Measurements from ENCODE around the gene TSR3. TPM values are rescaled to one million over a fixed set of nuclear protein-coding genes. Genes with fewer than 3 reads are reported as not detected.

Gene TSR3
- total RNA-seq, 1 experiment from 2014 or later: 117 TPM

- Histone ChIP-seq H3F3A (ENCODE audit: low read length, unreplicated experiment) (no peaks in the 10 kb centered on the region), H3K27ac (ENCODE audit: low read length) (no peak overlapping the region), H3K4me2 (ENCODE audit: low read length) (no peak overlapping the region), H3K4me3 (ENCODE audit: low read length) (no peak overlapping the region), H3K9ac (ENCODE audit: low read length) (no peak overlapping the region), H3K36me3 (ENCODE audit: low read depth, low read length) (peaks cover 40% of the 10 kb centered on the region), H3K27me3 (ENCODE audit: low read length) (no peaks in the 10 kb centered on the region), H3K9me3 (ENCODE audit: low read length) (no peaks in the 10 kb centered on the region), H2AFZ (ENCODE audit: low read length) (no peak overlapping the region), H3K9me2 (replicated peaks; ENCODE audit: low read length) (no peaks in the 10 kb centered on the region), H3K79me2 (ENCODE audit: low read length) (peaks cover 28% of the 10 kb centered on the region), H4K20me1 (ENCODE audit: low read length) (peaks cover 4% of the 10 kb centered on the region; the same call in 1 of the 2 replicates), H3K4me1 (ENCODE audit: insufficient read depth, low read length) (no peaks in the 10 kb centered on the region)
- BruUV-seq (replicated peaks): no TSS peak
- CTCF ChIA-PET: no interaction called here
- no peak for TF ChIP-seq EZH2 (IDR thresholded peaks at IDR 0.05; ENCODE audit: low read length, unreplicated experiment)
- TF ChIP-seq EZH2phosphoT487 (IDR thresholded peaks at IDR 0.05; ENCODE audit: borderline replicate concordance, low read length): no peak
- POLR2A ChIA-PET (ENCODE audit: unreplicated experiment): no interaction called here
- intact Hi-C loops (cut with micrococcal nuclease): no loop called here
- ATAC-seq (no peak), DNase-seq (no peak)
These were observed 32.6 kb downstream of the TSR3 start for GRCh38 chr16:1319041-1319440.

GRCh38 chr16:1318268-1318545 lies 33.5 kb downstream of the TSR3 start:
- ATAC-seq: no peak
- Histone ChIP-seq H2AFZ (ENCODE audit: low read length) (no peak overlapping the region), H3F3A (ENCODE audit: low read length, unreplicated experiment) (no peaks in the 10 kb centered on the region), H3K9me2 (replicated peaks; ENCODE audit: low read length) (no peaks in the 10 kb centered on the region), H3K9me3 (ENCODE audit: low read length) (no peaks in the 10 kb centered on the region), H3K79me2 (ENCODE audit: low read length) (peaks cover 37% of the 10 kb centered on the region), H3K9ac (ENCODE audit: low read length) (no peak overlapping the region), H3K4me2 (ENCODE audit: low read length) (no peak overlapping the region), H4K20me1 (ENCODE audit: low read length) (peaks cover 11% of the 10 kb centered on the region), H3K27me3 (ENCODE audit: low read length) (no peaks in the 10 kb centered on the region), H3K4me3 (ENCODE audit: low read length) (no peak overlapping the region), H3K27ac (ENCODE audit: low read length) (no peak overlapping the region), H3K36me3 (ENCODE audit: low read depth, low read length) (peaks cover 42% of the 10 kb centered on the region), H3K4me1 (ENCODE audit: insufficient read depth, low read length) (no peaks in the 10 kb centered on the region)
- BruUV-seq (replicated peaks): no TSS peak
- TF ChIP-seq EZH2phosphoT487 (IDR thresholded peaks at IDR 0.05; ENCODE audit: borderline replicate concordance, low read length) (no peak), EZH2 (IDR thresholded peaks at IDR 0.05; ENCODE audit: low read length, unreplicated experiment) (no peak), CTCF (conservative IDR thresholded peaks at IDR 0.05; ENCODE audit: low read depth, low read length) (no peak)
- CTCF ChIA-PET: no interaction called here
- no peak for DNase-seq
- POLR2A ChIA-PET (ENCODE audit: unreplicated experiment): no interaction called here
- intact Hi-C loops (cut with micrococcal nuclease): no loop called here

- intact Hi-C loops (cut with micrococcal nuclease): no loop called here
- Histone ChIP-seq H3K27me3 (ENCODE audit: low read length) (no peaks in the 10 kb centered on the region), H3K79me2 (ENCODE audit: low read length) (peaks cover 42% of the 10 kb centered on the region), H4K20me1 (ENCODE audit: low read length) (peaks cover 16% of the 10 kb centered on the region), H3K4me3 (ENCODE audit: low read length) (no peak overlapping the region), H2AFZ (ENCODE audit: low read length) (no peak overlapping the region), H3K9ac (ENCODE audit: low read length) (no peak overlapping the region), H3K4me1 (ENCODE audit: insufficient read depth, low read length) (no peaks in the 10 kb centered on the region), H3F3A (ENCODE audit: low read length, unreplicated experiment) (no peaks in the 10 kb centered on the region), H3K9me2 (replicated peaks; ENCODE audit: low read length) (no peaks in the 10 kb centered on the region), H3K36me3 (ENCODE audit: low read depth, low read length) (peaks cover 46% of the 10 kb centered on the region), H3K27ac (ENCODE audit: low read length) (no peak overlapping the region), H3K4me2 (ENCODE audit: low read length) (no peak overlapping the region), H3K9me3 (ENCODE audit: low read length) (no peaks in the 10 kb centered on the region)
- no TSS peak for BruUV-seq (replicated peaks)
- TF ChIP-seq EZH2phosphoT487 (IDR thresholded peaks at IDR 0.05; ENCODE audit: borderline replicate concordance, low read length): no peak
- no peak for TF ChIP-seq CTCF (conservative IDR thresholded peaks at IDR 0.05; ENCODE audit: low read depth, low read length)
- DNase-seq (no peak), ATAC-seq (no peak)
- ChIA-PET CTCF (no interaction called here), POLR2A (ENCODE audit: unreplicated experiment) (no interaction called here)
These were observed 34.0 kb downstream of the TSR3 start for GRCh38 chr16:1317479-1318267.
